ENCODE measurements around the gene CERS6. TPM values are rescaled to one million over a fixed set of nuclear protein-coding genes. Genes with fewer than 3 reads are reported as not detected.
"Not testable (repeated sequence)": the region's sequence is repeated elsewhere in the genome, so short reads cannot be mapped to it uniquely, and the experiment has no call there.

CERS6 gene
- polyA plus RNA-seq, 3 donors = 7.6 to 17.7 (median 15.6) TPM

GRCh38 chr2:168663993-168664392, 207.9 kb downstream of the CERS6 start:
- intact Hi-C loops (cut with micrococcal nuclease) = no loop called here

GRCh38 chr2:168664715-168665114, 208.6 kb downstream of the CERS6 start:
- peaks cover 10% of the 10 kb centered on the region for H3K4me1 Mint-ChIP-seq
- H3K27ac ChIP-seq (ENCODE audit: low read depth in 1 of 2, low read length in 2 of 2); intact Hi-C loops (cut with micrococcal nuclease): not testable (repeated sequence)

More at GRCh38 chr2:168663993-168664392, 207.9 kb downstream of the CERS6 start:
- peaks cover 0 to 1% (median 0%) of the 10 kb centered on the region in 3 donors for H3K27me3 Mint-ChIP-seq (ENCODE audit: low read depth in 3 of 3)
- Histone ChIP-seq H3K36me3 (replicated peaks in 1 of 2; ENCODE audit: control insufficient read depth in 1 of 2, insufficient read depth in 2 of 2, low read length in 2 of 2) (peaks cover 3 to 8% of the 10 kb centered on the region in 2 donors), H3K4me1 (ENCODE audit: control insufficient read depth in 1 of 2, insufficient read depth in 2 of 2, low read length in 2 of 2) (no peaks in the 10 kb centered on the region), H3K9ac (ENCODE audit: insufficient read depth, low read length, poor library complexity, severe bottlenecking) (no peak overlapping the region), H3K4me3 (replicated peaks in 1 of 3; ENCODE audit: low read depth in 2 of 3, low read length in 3 of 3) (no peak overlapping the region), H3K4me2 (replicated peaks; ENCODE audit: extremely low read depth, low read length, poor library complexity, severe bottlenecking) (no peak overlapping the region), H2AFZ (ENCODE audit: insufficient read depth, low read depth, low read length, poor library complexity, severe bottlenecking) (no peak overlapping the region), H4K20me1 (ENCODE audit: insufficient read depth, low read length) (peaks cover 4% of the 10 kb centered on the region), H3K27me3 (ENCODE audit: control insufficient read depth in 2 of 2, insufficient read depth in 2 of 2, low read length in 2 of 2) (no peaks in the 10 kb centered on the region), H3K27ac (ENCODE audit: low read depth in 1 of 2, low read length in 2 of 2) (no peak overlapping the region), H3K9me3 (replicated peaks in 1 of 2; ENCODE audit: control insufficient read depth in 1 of 2, insufficient read depth in 1 of 2, low read length in 2 of 2) (no peaks in the 10 kb centered on the region), H3K79me2 (ENCODE audit: insufficient read depth, low read length) (peaks cover 4% of the 10 kb centered on the region)
- DNase-seq = no peak
- H3K4me1 Mint-ChIP-seq = peaks cover 10% of the 10 kb centered on the region
- WGBS (ENCODE audit: insufficient coverage) = 100% methylated on average over 1 of the region's 3 CpGs
- no peak for TF ChIP-seq CTCF (IDR thresholded peaks at IDR 0.05)
- no peak overlapping the region for H3K4me3 Mint-ChIP-seq
- peaks cover 7 to 18% of the 10 kb centered on the region in 2 donors for H3K36me3 Mint-ChIP-seq
- H3K9me3 Mint-ChIP-seq = no peaks in the 10 kb centered on the region
- no peak overlapping the region for H3K27ac Mint-ChIP-seq

More at GRCh38 chr2:168664715-168665114, 208.6 kb downstream of the CERS6 start:
- H3K9me3 Mint-ChIP-seq; H3K9ac ChIP-seq (ENCODE audit: insufficient read depth, low read length, poor library complexity, severe bottlenecking); H3K79me2 ChIP-seq (ENCODE audit: insufficient read depth, low read length); H3K4me3 ChIP-seq (replicated peaks in 1 of 3; ENCODE audit: low read depth in 2 of 3, low read length in 3 of 3); DNase-seq; H3K27me3 ChIP-seq (ENCODE audit: control insufficient read depth in 2 of 2, insufficient read depth in 2 of 2, low read length in 2 of 2); H4K20me1 ChIP-seq (ENCODE audit: insufficient read depth, low read length); H3K9me3 ChIP-seq (replicated peaks in 1 of 2; ENCODE audit: control insufficient read depth in 1 of 2, insufficient read depth in 1 of 2, low read length in 2 of 2); H3K4me1 ChIP-seq (ENCODE audit: control insufficient read depth in 1 of 2, insufficient read depth in 2 of 2, low read length in 2 of 2); H3K36me3 ChIP-seq (replicated peaks in 1 of 2; ENCODE audit: control insufficient read depth in 1 of 2, insufficient read depth in 2 of 2, low read length in 2 of 2); H3K4me2 ChIP-seq (replicated peaks; ENCODE audit: extremely low read depth, low read length, poor library complexity, severe bottlenecking); H3K27me3 Mint-ChIP-seq (ENCODE audit: low read depth in 3 of 3); H2AFZ ChIP-seq (ENCODE audit: insufficient read depth, low read depth, low read length, poor library complexity, severe bottlenecking); H3K4me3 Mint-ChIP-seq: not testable (repeated sequence)
- peaks cover 7 to 15% of the 10 kb centered on the region in 2 donors for H3K36me3 Mint-ChIP-seq
- WGBS (ENCODE audit: insufficient coverage) = 92% methylated on average over 2 of the region's 3 CpGs
- peak overlapping the region in 1 of 7 donors; percentile 47 for H3K27ac Mint-ChIP-seq
